Measurements from ENCODE around the gene SCG2. TPM values are rescaled to one million over a fixed set of nuclear protein-coding genes. Genes with fewer than 3 reads are reported as not detected.

SCG2 gene
- polyA plus RNA-seq, 1 donor from 2014 or later: 37.3 TPM

Other genes with a start within 250 kb of the SCG2 start
- gene AP1S3, start 235.2 kb upstream of the SCG2 start, polyA plus RNA-seq: 2.7 and 6.6 TPM in 2 replicates